ENCODE measurements around the gene PHACTR3. TPM values are rescaled to one million over a fixed set of nuclear protein-coding genes. Genes with fewer than 3 reads are reported as not detected.

The PHACTR3 gene
- total RNA-seq, 1 donor from 2014 or later: 1.0 TPM

DNA sequence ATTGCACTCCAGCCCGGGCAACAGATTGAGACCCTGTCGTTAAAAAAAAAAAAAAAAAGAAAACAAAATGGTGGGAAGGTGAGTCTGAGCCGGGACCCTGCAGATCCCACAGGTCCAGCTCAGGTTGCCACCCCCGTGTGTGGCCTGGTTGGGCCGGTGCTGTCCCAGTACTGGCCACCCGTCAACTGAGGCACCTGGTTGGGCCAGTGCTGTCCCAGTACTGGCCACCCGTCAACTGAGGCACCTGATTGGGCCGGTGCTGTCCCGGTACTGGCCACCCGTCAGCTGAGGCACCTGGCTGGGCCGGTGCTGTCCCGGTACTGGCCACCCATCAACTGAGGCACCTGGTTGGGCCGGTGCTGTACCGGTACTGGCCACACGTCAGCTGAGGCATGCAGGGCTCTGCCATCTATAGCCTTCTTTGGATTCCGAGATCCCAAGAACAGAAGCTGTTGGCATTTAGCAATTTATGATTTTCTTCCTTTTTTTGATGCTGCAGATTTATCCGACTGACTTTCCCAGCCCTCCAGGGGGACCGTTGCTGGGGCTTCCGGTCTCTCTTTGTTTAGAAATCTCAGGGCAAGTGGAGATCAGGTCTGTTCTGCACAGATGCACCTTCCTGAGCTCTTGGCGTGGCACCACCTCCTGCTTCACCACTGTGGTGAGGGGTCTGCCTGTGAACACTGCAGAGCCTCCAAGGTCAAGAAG is 215.3 kb downstream of the PHACTR3 start:
- H3K27ac ChIP-seq (ENCODE audit: low read depth, low read length): no peak overlapping the region

DNA sequence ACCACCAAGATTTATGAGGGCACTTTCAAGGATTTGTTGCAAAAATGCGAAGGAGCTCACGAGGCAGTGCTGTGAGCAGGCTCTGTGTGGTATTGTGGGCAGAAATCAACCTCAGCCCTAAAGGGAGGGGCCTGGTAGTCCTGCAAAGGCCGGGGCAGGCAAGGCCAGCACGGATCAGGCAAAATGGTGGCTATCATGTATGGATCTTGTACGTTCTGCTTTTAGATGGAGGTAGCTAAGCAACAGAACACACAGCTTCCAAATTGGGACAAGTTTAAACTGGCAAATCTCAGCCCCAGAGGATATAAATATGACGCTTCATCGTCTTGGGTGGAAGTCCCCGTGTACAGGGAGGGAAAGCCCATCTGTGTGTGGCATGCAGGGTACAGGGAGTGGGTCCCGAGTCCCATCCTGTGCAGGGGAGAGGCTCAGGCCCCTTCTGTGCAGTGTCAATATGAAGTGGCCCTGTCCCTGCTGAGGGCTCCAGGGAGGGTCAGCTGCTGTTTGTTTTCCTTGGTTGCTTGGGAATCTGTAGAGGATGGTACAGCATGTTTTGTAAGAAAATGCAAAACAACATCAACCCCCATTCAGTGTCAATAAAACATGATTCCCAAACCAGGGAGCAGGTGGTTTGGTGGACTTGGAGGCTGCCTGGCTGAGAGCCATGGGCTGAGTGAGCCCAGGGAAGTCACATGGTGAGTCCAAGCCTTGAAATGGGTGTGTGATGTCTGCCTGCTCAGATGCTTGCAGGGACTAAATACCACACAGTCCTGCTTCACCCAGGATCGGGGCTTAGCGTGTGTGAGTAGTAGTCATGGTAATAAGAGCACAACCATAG is 216.1 kb downstream of the PHACTR3 start:
- Histone ChIP-seq H3K4me1 (ENCODE audit: control insufficient read depth in 3 of 3, insufficient read depth in 3 of 3, low read length in 3 of 3) (peaks cover 5 to 8% (median 5%) of the 10 kb centered on the region in 3 donors), H3K27ac (ENCODE audit: low read depth, low read length) (no peak overlapping the region), H3K27me3 (ENCODE audit: control insufficient read depth in 3 of 3, insufficient read depth in 3 of 3, low read length in 3 of 3) (peaks cover 0 to 12% (median 6%) of the 10 kb centered on the region in 3 donors)

More for the DNA sequence above, 215.3 kb downstream of the PHACTR3 start:
- Histone ChIP-seq H3K36me3 (ENCODE audit: control insufficient read depth in 3 of 3, insufficient read depth in 3 of 3, low read length in 3 of 3) (no peaks in the 10 kb centered on the region), H3K9ac (ENCODE audit: low read depth in 1 of 3, low read length in 3 of 3) (no peak overlapping the region), H3K4me1 (ENCODE audit: control insufficient read depth in 3 of 3, insufficient read depth in 3 of 3, low read length in 3 of 3) (peaks cover 5 to 8% (median 5%) of the 10 kb centered on the region in 3 donors), H3K4me3 (ENCODE audit: low read length in 3 of 3) (no peak overlapping the region), H3K27me3 (ENCODE audit: control insufficient read depth in 3 of 3, insufficient read depth in 3 of 3, low read length in 3 of 3) (peaks cover 0 to 10% (median 6%) of the 10 kb centered on the region in 3 donors), H3K9me3 (ENCODE audit: control insufficient read depth in 3 of 3, low read length in 3 of 3) (no peaks in the 10 kb centered on the region)

GRCh38 chr20:59821201-59821600 is 216.9 kb downstream of the PHACTR3 start:
- H3K9ac ChIP-seq (ENCODE audit: low read depth in 1 of 3, low read length in 3 of 3): no peak overlapping the region
- H3K9me3 ChIP-seq (ENCODE audit: control insufficient read depth in 3 of 3, low read length in 3 of 3): no peaks in the 10 kb centered on the region
- H3K4me3 ChIP-seq (ENCODE audit: low read length in 3 of 3): no peak overlapping the region
- H3K27ac ChIP-seq (ENCODE audit: low read depth, low read length): no peak overlapping the region
- H3K36me3 ChIP-seq (ENCODE audit: control insufficient read depth in 3 of 3, insufficient read depth in 3 of 3, low read length in 3 of 3): no peaks in the 10 kb centered on the region
- H3K4me1 ChIP-seq (ENCODE audit: control insufficient read depth in 3 of 3, insufficient read depth in 3 of 3, low read length in 3 of 3): peaks cover 5 to 8% (median 5%) of the 10 kb centered on the region in 3 donors
- H3K27me3 ChIP-seq (ENCODE audit: control insufficient read depth in 3 of 3, insufficient read depth in 3 of 3, low read length in 3 of 3): peaks cover 0 to 12% (median 6%) of the 10 kb centered on the region in 3 donors

More for the DNA sequence above, 216.1 kb downstream of the PHACTR3 start:
- no peaks in the 10 kb centered on the region for H3K9me3 ChIP-seq (ENCODE audit: control insufficient read depth in 3 of 3, low read length in 3 of 3)
- no peak overlapping the region for H3K4me3 ChIP-seq (ENCODE audit: low read length in 3 of 3)
- H3K36me3 ChIP-seq (ENCODE audit: control insufficient read depth in 3 of 3, insufficient read depth in 3 of 3, low read length in 3 of 3): no peaks in the 10 kb centered on the region
- no peak overlapping the region for H3K9ac ChIP-seq (ENCODE audit: low read depth in 1 of 3, low read length in 3 of 3)

GRCh38 chr20:59821788-59822187 is 217.4 kb downstream of the PHACTR3 start:
- H3K9me3 ChIP-seq (ENCODE audit: control insufficient read depth in 3 of 3, low read length in 3 of 3): no peaks in the 10 kb centered on the region
- H3K4me3 ChIP-seq (ENCODE audit: low read length in 3 of 3): no peak overlapping the region
- H3K27ac ChIP-seq (ENCODE audit: low read depth, low read length): no peak overlapping the region
- H3K36me3 ChIP-seq (ENCODE audit: control insufficient read depth in 3 of 3, insufficient read depth in 3 of 3, low read length in 3 of 3): no peaks in the 10 kb centered on the region
- H3K4me1 ChIP-seq (ENCODE audit: control insufficient read depth in 3 of 3, insufficient read depth in 3 of 3, low read length in 3 of 3): peaks cover 5 to 8% (median 5%) of the 10 kb centered on the region in 3 donors
- peaks cover 0 to 12% (median 7%) of the 10 kb centered on the region in 3 donors for H3K27me3 ChIP-seq (ENCODE audit: control insufficient read depth in 3 of 3, insufficient read depth in 3 of 3, low read length in 3 of 3)
- no peak overlapping the region for H3K9ac ChIP-seq (ENCODE audit: low read depth in 1 of 3, low read length in 3 of 3)

GRCh38 chr20:59822291-59823029 is 218.1 kb downstream of the PHACTR3 start:
- Histone ChIP-seq H3K4me3 (ENCODE audit: low read length in 3 of 3) (no peak overlapping the region), H3K9ac (ENCODE audit: low read depth in 1 of 3, low read length in 3 of 3) (no peak overlapping the region), H3K36me3 (ENCODE audit: control insufficient read depth in 3 of 3, insufficient read depth in 3 of 3, low read length in 3 of 3) (no peaks in the 10 kb centered on the region), H3K9me3 (ENCODE audit: control insufficient read depth in 3 of 3, low read length in 3 of 3) (no peaks in the 10 kb centered on the region), H3K27me3 (ENCODE audit: control insufficient read depth in 3 of 3, insufficient read depth in 3 of 3, low read length in 3 of 3) (peaks cover 0 to 13% (median 12%) of the 10 kb centered on the region in 3 donors), H3K4me1 (ENCODE audit: control insufficient read depth in 3 of 3, insufficient read depth in 3 of 3, low read length in 3 of 3) (peaks cover 5 to 8% (median 5%) of the 10 kb centered on the region in 3 donors), H3K27ac (ENCODE audit: low read depth, low read length) (no peak overlapping the region)

DNA sequence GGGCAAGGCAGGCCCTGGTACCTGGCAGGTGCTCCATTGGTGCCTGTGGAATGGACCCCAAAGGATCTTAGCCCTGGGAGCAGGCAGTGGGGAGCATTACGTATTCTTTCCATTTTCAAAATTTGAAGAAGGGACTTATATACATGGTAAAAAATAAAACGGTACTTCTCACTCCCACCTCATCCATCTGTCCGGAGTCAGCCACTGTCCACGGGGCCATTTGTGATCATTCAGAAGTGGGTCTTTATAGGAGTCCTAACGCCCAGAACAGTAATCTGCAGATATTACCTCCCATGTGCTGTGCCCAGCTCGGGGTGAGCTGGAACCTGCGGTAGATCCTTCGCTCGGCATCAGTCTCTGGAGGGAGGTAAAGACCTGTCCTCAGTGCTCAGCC is 218.7 kb downstream of the PHACTR3 start:
- Histone ChIP-seq H3K4me3 (ENCODE audit: low read length in 3 of 3) (no peak overlapping the region), H3K27me3 (ENCODE audit: control insufficient read depth in 3 of 3, insufficient read depth in 3 of 3, low read length in 3 of 3) (peaks cover 0 to 13% (median 13%) of the 10 kb centered on the region in 3 donors), H3K4me1 (ENCODE audit: control insufficient read depth in 3 of 3, insufficient read depth in 3 of 3, low read length in 3 of 3) (peaks cover 5 to 8% (median 5%) of the 10 kb centered on the region in 3 donors), H3K36me3 (ENCODE audit: control insufficient read depth in 3 of 3, insufficient read depth in 3 of 3, low read length in 3 of 3) (no peaks in the 10 kb centered on the region), H3K27ac (ENCODE audit: low read depth, low read length) (no peak overlapping the region), H3K9me3 (ENCODE audit: control insufficient read depth in 3 of 3, low read length in 3 of 3) (no peaks in the 10 kb centered on the region), H3K9ac (ENCODE audit: low read depth in 1 of 3, low read length in 3 of 3) (no peak overlapping the region)

- Histone ChIP-seq H3K4me1 (ENCODE audit: control insufficient read depth in 3 of 3, insufficient read depth in 3 of 3, low read length in 3 of 3) (peaks cover 5 to 8% (median 5%) of the 10 kb centered on the region in 3 donors), H3K36me3 (ENCODE audit: control insufficient read depth in 3 of 3, insufficient read depth in 3 of 3, low read length in 3 of 3) (no peaks in the 10 kb centered on the region), H3K9ac (ENCODE audit: low read depth in 1 of 3, low read length in 3 of 3) (no peak overlapping the region), H3K27ac (ENCODE audit: low read depth, low read length) (no peak overlapping the region), H3K4me3 (ENCODE audit: low read length in 3 of 3) (no peak overlapping the region), H3K9me3 (ENCODE audit: control insufficient read depth in 3 of 3, low read length in 3 of 3) (no peaks in the 10 kb centered on the region), H3K27me3 (ENCODE audit: control insufficient read depth in 3 of 3, insufficient read depth in 3 of 3, low read length in 3 of 3) (peaks cover 0 to 17% (median 13%) of the 10 kb centered on the region in 3 donors)
Observed at GRCh38 chr20:59823491-59824259, 219.3 kb downstream of the PHACTR3 start.

- no peak overlapping the region for H3K4me3 ChIP-seq (ENCODE audit: low read length in 3 of 3)
- no peak overlapping the region for H3K27ac ChIP-seq (ENCODE audit: low read depth, low read length)
- H3K9me3 ChIP-seq (ENCODE audit: control insufficient read depth in 3 of 3, low read length in 3 of 3): no peaks in the 10 kb centered on the region
- H3K9ac ChIP-seq (ENCODE audit: low read depth in 1 of 3, low read length in 3 of 3): no peak overlapping the region
- H3K4me1 ChIP-seq (ENCODE audit: control insufficient read depth in 3 of 3, insufficient read depth in 3 of 3, low read length in 3 of 3): peaks cover 5 to 8% (median 5%) of the 10 kb centered on the region in 3 donors
- H3K27me3 ChIP-seq (ENCODE audit: control insufficient read depth in 3 of 3, insufficient read depth in 3 of 3, low read length in 3 of 3): peaks cover 0 to 22% (median 20%) of the 10 kb centered on the region in 3 donors
- H3K36me3 ChIP-seq (ENCODE audit: control insufficient read depth in 3 of 3, insufficient read depth in 3 of 3, low read length in 3 of 3): no peaks in the 10 kb centered on the region
Observed at GRCh38 chr20:59824711-59825562, 220.6 kb downstream of the PHACTR3 start.
